ENCODE data around the gene PLRG1.

Gene PLRG1

GRCh38 chr4:154573190-154573870 is 23.1 kb upstream of the PLRG1 start:
- no peak for DNase-seq

- DNase-seq = no peak
These were observed 19.4 kb upstream of the PLRG1 start for GRCh38 chr4:154569584-154569983.

- no peak for DNase-seq
These were observed 18.8 kb upstream of the PLRG1 start for GRCh38 chr4:154569028-154569427.

- DNase-seq = no peak
These were observed 16.5 kb upstream of the PLRG1 start for GRCh38 chr4:154566639-154567204.

GRCh38 chr4:154565704-154566103 is 15.5 kb upstream of the PLRG1 start:
- no peak for DNase-seq

- DNase-seq = no peak
These were observed 14.1 kb upstream of the PLRG1 start for GRCh38 chr4:154564311-154564710.

GRCh38 chr4:154562697-154563254 is 12.6 kb upstream of the PLRG1 start, which contains the start of gene FGB:
FGB (plus strand) TSS chr4:154563011; CDS start chr4:154563019, 8 bp downstream.
- DNase-seq = no peak

- DNase-seq = no peak
These were observed 10.6 kb upstream of the PLRG1 start for GRCh38 chr4:154560824-154561231.

- DNase-seq = no peak
These were observed 10.2 kb upstream of the PLRG1 start for GRCh38 chr4:154560419-154560801.

- DNase-seq = no peak
These were observed 9.6 kb upstream of the PLRG1 start for GRCh38 chr4:154559494-154560418.

- DNase-seq = no peak
These were observed 8.9 kb upstream of the PLRG1 start for GRCh38 chr4:154559141-154559493.

GRCh38 chr4:154551872-154552686 is 1.9 kb upstream of the PLRG1 start:
- DNase-seq = peak; percentile 72

GRCh38 chr4:154545689-154546088 is 4.5 kb downstream of the PLRG1 start:
- DNase-seq = no peak

GRCh38 chr4:154542271-154542879 is 7.8 kb downstream of the PLRG1 start:
- DNase-seq = no peak

- no peak for DNase-seq
These were observed 15.9 kb downstream of the PLRG1 start for GRCh38 chr4:154534296-154534695.

GRCh38 chr4:154529728-154530519 is 20.3 kb downstream of the PLRG1 start:
- no peak for DNase-seq

- no peak for DNase-seq
These were observed 21.3 kb downstream of the PLRG1 start for GRCh38 chr4:154528869-154529268.

- DNase-seq = no peak
These were observed 22.9 kb downstream of the PLRG1 start for GRCh38 chr4:154527308-154527707.

GRCh38 chr4:154526151-154526550 is 24.0 kb downstream of the PLRG1 start:
- no peak for DNase-seq

GRCh38 chr4:154521607-154522006 is 28.6 kb downstream of the PLRG1 start:
- no peak for DNase-seq

- DNase-seq = no peak
These were observed 31.0 kb downstream of the PLRG1 start for GRCh38 chr4:154519214-154519613.

Data from activated naive CD4-positive, alpha-beta T cell treated with Interleukin-2 at 50 U/mL for 16 hours (primary cell).